Measurements from ENCODE around the gene DOCK1.

Gene DOCK1

GRCh38 chr10:127151981-127152699 is 246.9 kb downstream of the DOCK1 start:
- H3K4me3 ChIP-seq (replicated peaks; ENCODE audit: low read depth, low read length): no peak overlapping the region
- TF ChIP-seq, protein P1, sequence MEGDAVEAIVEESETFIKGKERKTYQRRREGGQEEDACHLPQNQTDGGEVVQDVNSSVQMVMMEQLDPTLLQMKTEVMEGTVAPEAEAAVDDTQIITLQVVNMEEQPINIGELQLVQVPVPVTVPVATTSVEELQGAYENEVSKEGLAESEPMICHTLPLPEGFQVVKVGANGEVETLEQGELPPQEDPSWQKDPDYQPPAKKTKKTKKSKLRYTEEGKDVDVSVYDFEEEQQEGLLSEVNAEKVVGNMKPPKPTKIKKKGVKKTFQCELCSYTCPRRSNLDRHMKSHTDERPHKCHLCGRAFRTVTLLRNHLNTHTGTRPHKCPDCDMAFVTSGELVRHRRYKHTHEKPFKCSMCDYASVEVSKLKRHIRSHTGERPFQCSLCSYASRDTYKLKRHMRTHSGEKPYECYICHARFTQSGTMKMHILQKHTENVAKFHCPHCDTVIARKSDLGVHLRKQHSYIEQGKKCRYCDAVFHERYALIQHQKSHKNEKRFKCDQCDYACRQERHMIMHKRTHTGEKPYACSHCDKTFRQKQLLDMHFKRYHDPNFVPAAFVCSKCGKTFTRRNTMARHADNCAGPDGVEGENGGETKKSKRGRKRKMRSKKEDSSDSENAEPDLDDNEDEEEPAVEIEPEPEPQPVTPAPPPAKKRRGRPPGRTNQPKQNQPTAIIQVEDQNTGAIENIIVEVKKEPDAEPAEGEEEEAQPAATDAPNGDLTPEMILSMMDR (IDR thresholded peaks at IDR 0.05; ENCODE audit: low read length, missing control alignments): no peak
- no peak for DNase-seq (ENCODE audit: low read depth)

- TF ChIP-seq, protein P1 (IDR thresholded peaks at IDR 0.05; ENCODE audit: low read length, missing control alignments): no peak
- H3K4me3 ChIP-seq (replicated peaks; ENCODE audit: low read depth, low read length): no peak overlapping the region
- peak; percentile 26 for DNase-seq (ENCODE audit: low read depth)
These were observed 248.0 kb downstream of the DOCK1 start for GRCh38 chr10:127153181-127153580.

DNA sequence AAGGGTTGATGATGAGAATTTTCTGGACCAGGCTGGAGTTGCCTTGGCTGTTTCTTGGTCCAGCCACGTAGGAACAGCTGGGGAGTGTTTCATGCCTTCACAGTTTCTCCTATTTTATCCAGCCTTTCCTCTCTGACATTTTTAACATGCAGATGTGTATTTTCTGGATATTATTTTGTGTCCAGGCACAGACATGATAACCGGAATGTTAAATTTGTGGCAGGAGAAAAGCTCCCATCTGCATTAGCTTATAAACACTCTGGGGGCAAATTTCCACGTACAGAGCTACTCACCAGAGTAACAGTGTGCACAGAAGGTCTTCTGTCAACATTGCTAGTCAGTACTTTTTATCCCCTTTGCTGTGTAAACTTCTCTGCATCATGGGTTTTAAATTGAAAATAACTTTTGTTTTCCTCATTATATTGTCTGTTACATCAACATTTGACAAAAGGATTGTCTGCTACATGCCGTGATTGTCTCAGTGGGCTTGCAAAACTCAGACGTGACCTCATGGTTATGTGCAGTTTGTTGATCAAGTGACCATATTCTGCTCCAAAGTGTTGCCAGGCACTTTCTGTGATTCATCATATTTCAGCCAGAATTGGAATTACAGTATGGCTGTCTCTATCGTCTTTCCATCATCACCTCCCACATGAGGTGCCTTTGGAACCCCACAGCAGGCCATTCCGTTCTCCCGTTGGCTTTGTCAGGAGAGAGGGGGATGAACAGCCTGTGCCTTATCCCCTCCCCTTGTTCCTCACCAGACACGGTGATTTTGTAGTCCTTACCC is 249.8 kb downstream of the DOCK1 start:
- TF ChIP-seq, protein P1 (IDR thresholded peaks at IDR 0.05; ENCODE audit: low read length, missing control alignments): no peak
- H3K4me3 ChIP-seq (replicated peaks; ENCODE audit: low read depth, low read length): no peak overlapping the region
- peak; percentile 87 for DNase-seq (ENCODE audit: low read depth)

DNA sequence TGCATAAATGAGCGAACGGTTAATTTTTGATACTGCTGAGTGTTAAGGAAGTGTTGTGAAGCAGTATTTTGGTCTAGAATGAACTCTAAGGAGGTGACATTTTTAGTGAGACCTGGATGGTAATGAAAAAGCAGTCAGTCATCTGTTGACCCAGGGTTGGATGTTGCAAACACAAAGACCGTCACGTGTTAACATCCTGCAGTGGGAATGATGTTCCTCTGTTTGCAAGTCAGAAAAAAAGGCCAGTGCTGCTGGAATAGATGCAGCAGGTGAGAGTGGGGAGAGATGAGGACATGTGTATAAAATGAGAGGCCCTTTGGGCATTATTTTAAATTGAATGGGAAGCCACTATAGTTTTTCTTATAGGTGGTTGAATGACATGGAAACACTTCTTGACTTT is 251.9 kb downstream of the DOCK1 start:
- DNase-seq (ENCODE audit: low read depth): no peak
- TF ChIP-seq, protein P1 (IDR thresholded peaks at IDR 0.05; ENCODE audit: low read length, missing control alignments): no peak
- H3K4me3 ChIP-seq (replicated peaks; ENCODE audit: low read depth, low read length): no peak overlapping the region

DNA sequence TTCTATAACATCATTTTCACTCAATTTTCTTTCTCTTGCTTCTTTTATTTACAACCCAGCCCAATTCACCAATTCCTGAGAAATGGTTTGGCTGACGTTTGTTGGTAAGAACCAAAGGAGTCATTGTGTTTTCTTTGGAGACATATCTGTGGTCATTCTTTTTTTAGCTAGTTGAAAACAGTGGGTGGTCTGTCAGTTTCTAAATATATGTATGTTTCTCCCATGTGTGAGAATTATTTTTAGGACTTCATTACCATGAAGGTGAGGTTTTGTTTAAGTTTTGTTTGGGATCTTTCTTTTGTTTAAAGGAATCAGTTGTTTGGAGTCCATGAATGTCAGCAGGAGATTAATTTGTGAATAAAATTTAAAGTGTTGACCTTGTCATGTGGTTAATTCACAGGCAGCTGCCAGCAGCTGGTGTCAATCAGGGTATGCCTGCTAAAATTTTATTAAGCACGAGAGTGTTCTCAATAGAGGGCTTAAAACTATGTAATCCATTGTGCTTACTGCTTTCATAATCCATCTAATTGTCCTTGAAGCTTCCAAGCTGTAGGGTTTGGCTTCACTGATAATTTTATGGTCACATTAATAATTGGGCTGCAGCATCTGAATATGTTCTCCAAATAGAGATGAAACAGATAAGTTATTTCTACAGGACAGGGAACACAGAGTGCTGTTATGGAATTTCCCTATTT is 252.4 kb downstream of the DOCK1 start:
- DNase-seq (ENCODE audit: low read depth): peak; percentile 26
- H3K4me3 ChIP-seq (replicated peaks; ENCODE audit: low read depth, low read length): no peak overlapping the region
- TF ChIP-seq, protein P1 (IDR thresholded peaks at IDR 0.05; ENCODE audit: low read length, missing control alignments): no peak

GRCh38 chr10:127158662-127159061 is 253.4 kb downstream of the DOCK1 start:
- TF ChIP-seq, protein P1 (IDR thresholded peaks at IDR 0.05; ENCODE audit: low read length, missing control alignments): no peak
- no peak overlapping the region for H3K4me3 ChIP-seq (replicated peaks; ENCODE audit: low read depth, low read length)
- DNase-seq (ENCODE audit: low read depth): no peak

Measured in fibroblast of pulmonary artery (primary cell).